CD4-positive, alpha-beta T cell treated with Interleukin-10 for 1 hour (primary cell): ENCODE measurements around the gene EDC4.
"Not testable (repeated sequence)": the region's sequence is repeated elsewhere in the genome, so short reads cannot be mapped to it uniquely, and the experiment has no call there.

ENCODE experiments used
- DNase-seq: peaks from one replicate; pipeline ENCODE4 v3.0.0-alpha.2; 2020

EDC4 gene

DNA sequence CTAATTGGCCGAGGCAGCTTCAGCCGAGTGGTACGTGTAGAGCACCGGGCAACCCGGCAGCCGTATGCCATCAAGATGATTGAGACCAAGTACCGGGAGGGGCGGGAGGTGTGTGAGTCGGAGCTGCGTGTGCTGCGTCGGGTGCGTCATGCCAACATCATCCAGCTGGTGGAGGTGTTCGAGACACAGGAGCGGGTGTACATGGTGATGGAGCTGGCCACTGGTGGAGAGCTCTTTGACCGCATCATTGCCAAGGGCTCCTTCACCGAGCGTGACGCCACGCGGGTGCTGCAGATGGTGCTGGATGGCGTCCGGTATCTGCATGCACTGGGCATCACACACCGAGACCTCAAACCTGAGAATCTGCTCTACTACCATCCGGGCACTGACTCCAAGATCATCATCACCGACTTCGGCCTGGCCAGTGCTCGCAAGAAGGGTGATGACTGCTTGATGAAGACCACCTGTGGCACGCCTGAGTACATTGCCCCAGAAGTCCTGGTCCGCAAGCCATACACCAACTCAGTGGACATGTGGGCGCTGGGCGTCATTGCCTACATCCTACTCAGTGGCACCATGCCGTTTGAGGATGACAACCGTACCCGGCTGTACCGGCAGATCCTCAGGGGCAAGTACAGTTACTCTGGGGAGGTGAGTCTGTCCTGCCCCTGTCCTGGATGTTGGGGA lies 36.3 kb downstream of the EDC4 start:
- DNase-seq: no peak

DNA sequence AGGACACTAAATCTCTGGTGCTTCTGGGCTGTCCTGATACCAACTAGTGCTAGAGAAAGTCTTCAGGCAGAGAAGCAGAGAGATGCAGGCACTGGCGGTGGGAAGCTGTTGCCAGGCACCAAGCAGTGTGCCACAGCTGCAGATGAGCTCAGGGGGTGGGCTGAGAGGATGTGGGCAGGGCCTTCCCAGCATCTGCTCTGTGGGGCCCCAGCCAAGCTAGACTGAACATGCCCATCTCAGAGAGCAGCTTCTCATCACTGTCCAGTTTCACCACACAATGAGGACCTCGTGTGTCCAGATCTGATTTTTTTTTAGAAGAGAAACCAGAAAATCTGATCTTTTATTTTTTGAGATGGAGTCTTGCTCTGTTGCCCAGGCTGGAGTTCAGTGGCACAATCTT lies 37.3 kb downstream of the EDC4 start:
- no peak for DNase-seq

DNA sequence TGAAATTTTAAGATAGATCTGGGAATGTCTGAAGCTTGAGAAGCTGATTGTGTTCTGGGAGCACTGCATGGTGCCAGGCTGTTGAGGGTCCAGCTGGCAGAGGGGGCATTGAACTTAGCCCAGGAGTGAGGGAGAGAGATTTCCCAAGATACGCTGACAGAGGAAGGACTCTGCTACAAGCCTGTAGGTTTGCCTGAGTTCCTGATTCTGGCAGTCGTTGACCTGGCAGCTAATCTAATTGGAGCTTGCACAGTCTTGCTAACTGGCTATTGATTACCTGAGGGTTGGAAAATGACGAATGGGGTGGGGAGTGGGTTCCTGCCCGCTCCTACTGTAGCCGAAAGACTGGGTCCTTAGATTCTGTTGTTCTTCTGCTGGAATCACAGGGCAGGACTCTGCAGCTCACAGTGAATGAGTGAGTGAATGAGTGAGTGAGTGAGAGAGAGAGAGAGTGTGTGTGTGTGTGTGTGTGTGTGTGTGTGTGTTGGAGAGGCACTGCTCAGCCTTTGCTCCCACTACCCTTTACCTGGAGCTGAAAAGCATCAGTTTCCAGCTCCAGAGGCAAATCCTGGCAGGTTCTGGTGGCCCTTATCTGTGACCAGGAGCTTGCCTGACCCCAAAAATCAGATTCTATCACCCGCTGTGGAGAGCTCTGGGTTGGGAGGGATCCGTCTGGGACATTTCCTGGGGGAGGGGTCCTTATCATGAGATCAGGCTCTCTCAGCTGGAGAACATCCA lies 42.1 kb downstream of the EDC4 start:
- no peak for DNase-seq

- DNase-seq: not testable (repeated sequence)
Observed at GRCh38 chr16:67915496-67915769, 42.6 kb downstream of the EDC4 start.

GRCh38 chr16:67915831-67916723 lies 43.2 kb downstream of the EDC4 start:
- DNase-seq: no peak

GRCh38 chr16:67917140-67917851 lies 44.4 kb downstream of the EDC4 start:
- DNase-seq: no peak

DNA sequence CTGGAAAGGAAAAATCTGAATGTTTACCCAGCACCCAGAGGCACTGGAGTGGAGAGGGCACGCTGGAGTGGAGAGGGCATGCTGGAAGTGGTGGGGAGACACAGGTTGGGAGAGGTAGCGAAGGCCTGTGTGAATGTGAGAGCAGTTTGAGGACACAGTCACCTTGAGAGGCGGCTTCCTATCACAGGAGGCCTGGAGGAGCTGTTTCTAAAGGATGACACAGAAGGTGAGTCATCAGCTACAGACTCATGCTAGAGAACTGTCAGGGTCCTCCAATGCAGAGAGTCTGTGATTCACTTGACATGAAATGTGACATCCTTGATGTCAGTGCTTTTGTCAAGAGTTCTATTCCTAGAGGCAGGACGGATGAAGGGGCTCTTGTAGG lies 45.0 kb downstream of the EDC4 start:
- DNase-seq: no peak

DNA sequence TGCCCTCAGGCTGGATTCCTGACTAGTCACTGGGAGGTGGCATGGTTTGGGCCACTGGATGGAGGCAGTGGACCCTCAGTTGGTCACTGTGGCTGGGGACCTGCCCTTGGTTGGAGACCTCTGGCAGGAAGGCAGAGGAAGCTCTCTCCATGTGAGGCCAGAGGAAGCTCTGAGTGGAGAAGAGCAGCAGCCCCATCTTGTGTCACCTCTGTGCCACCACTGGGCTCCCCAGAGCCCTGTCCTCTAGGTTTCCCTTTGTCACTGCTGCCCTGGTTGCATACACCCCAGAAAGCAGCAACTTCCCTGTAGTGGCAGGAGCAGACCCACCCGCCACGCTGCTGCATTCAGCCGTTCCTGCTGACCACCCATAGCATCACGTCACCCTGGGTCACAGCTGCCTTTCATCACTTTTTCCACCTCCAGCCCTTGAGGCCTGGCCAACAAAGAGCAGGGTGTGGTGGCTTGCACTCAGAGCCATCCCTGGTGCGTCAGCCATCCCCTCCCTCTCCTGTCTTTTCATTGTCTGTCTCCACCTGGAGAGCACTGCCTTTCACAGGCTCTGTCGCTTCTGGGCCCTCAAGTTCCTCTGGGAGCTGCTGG lies 46.9 kb downstream of the EDC4 start:
- DNase-seq: no peak

- no peak for DNase-seq
Observed at GRCh38 chr16:67922221-67922620, 49.4 kb downstream of the EDC4 start.

GRCh38 chr16:67922740-67923139 lies 49.9 kb downstream of the EDC4 start:
- DNase-seq: no peak

GRCh38 chr16:67923414-67924116 lies 50.7 kb downstream of the EDC4 start:
- DNase-seq: no peak

DNA sequence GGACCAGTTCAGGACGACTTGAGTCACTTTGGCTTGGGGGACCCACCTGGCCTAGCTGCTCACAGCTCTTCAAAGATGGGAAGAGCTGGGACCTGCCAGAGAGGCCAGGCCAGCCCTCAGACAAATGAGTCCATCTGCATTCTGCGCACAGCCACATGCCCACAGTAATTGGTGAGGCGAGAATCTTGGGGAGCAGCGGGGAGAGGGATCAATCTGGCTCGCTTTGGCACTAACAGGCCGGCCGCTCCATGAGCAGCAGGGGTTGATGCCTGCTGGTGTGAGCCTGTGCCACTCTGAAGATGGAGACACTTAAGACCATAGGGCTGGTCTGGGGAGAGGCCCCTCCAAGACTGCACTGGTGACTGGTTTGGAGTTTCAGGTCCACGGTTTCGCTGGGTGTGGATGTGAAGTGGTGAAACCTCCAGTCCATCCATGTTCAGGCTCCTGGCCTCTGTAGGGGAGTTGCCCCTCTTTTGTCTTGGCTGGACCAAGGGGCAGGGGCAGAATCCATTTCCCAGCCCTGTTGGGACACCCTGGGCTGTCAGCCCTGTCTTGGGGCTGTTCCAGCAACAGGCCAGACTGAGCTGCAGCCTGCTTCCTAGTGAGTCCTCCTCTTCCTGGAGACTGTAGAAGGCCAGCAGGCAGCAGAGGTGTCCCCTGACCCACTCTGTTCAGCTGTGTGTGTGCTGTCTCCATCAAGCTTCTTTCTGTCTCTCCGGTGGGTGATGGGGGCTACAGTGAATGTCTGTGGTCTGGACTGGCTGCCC lies 51.5 kb downstream of the EDC4 start:
- DNase-seq: no peak

GRCh38 chr16:67926181-67926750 lies 53.4 kb downstream of the EDC4 start:
- no peak for DNase-seq

GRCh38 chr16:67927131-67927941 lies 54.5 kb downstream of the EDC4 start:
- no peak for DNase-seq

GRCh38 chr16:67928147-67928546 lies 55.3 kb downstream of the EDC4 start:
- no peak for DNase-seq

DNA sequence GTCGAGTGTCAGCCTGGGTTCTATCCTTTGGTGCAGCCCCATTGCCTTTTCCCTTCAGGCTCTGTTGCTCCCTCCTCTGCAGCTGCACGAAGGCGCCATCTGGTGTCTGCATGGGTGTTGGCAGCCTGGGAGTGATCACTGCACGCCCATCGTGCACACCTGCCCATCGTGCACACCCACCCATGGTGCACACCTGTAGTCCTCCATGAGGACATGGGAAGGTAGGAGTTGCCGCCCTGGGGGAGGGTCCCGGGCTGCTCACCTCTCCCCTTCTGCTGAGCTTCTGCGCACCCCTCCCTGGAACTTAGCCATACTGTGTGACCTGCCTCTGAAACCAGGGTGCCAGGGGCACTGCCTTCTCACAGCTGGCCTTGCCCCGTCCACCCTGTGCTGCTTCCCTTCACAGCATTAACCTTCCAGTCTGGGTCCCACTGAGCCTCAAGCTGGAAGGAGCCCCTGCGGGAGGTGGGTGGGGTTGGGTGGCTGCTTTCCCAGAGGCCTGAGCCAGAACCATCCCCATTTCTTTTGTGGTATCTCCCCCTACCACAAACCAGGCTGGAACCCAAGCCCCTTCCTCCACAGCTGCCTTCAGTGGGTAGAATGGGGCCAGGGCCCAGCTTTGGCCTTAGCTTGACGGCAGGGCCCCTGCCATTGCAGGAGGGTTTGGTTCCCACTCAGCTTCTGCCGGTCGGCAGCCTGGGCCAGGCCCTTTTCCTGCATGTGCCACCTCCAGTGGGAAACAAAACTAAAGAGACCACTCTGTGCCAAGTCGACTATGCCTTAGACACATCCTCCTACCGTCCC lies 55.9 kb downstream of the EDC4 start:
- peak; percentile 80 for DNase-seq

- no peak for DNase-seq
Observed at GRCh38 chr16:67930191-67930590, 57.3 kb downstream of the EDC4 start.

DNA sequence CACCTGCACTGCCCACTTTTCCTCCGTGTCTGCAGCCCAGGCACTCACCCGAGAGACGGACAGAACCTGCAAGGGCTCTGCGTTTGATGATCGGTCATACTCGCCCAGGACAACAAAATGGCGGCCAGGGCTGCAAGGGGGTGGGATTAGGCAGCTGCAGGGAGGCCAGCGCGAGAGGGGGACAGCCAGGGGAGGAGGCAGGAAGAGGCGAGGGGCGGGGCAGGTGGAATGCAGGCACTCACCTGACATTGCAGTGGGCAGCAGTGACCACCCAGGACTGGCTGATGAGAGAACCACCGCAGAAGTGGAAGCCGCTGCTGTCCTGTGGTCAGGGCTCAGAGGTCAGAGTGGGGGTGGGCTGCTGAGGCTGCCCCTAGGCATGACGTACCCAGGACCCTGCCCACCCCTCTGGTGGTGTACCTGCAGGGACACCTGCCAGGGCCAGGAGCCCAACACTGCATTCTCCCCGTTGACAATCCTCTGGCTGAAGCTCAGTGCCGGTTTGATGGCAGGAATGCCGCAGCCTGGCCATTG lies 57.9 kb downstream of the EDC4 start:
- DNase-seq: no peak
